Measurements from ENCODE around the gene TPK1.

DNA sequence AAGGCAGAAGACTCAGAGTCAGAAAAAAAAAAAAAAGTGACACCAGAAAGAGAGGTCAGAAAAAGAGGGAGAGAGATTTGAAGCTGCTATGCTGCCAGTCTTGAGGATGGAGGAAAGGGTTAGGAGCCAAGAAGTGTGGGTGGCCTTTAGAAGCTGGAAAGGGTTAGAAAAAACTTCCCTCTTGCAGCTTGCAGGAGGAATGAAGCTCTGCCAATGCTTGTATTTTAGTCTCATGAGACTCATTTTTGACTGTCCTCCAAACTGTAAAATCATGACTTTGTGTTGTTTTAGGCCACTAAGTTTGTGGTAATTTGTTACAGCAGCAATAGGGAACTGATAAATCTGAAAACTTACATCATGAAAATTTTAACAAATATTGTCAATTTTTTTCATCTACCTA lies 304.7 kb downstream of the TPK1 start:
- TF ChIP-seq, protein P1, sequence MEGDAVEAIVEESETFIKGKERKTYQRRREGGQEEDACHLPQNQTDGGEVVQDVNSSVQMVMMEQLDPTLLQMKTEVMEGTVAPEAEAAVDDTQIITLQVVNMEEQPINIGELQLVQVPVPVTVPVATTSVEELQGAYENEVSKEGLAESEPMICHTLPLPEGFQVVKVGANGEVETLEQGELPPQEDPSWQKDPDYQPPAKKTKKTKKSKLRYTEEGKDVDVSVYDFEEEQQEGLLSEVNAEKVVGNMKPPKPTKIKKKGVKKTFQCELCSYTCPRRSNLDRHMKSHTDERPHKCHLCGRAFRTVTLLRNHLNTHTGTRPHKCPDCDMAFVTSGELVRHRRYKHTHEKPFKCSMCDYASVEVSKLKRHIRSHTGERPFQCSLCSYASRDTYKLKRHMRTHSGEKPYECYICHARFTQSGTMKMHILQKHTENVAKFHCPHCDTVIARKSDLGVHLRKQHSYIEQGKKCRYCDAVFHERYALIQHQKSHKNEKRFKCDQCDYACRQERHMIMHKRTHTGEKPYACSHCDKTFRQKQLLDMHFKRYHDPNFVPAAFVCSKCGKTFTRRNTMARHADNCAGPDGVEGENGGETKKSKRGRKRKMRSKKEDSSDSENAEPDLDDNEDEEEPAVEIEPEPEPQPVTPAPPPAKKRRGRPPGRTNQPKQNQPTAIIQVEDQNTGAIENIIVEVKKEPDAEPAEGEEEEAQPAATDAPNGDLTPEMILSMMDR (IDR thresholded peaks at IDR 0.05; ENCODE audit: insufficient read depth, low read depth, low read length) = no peak
- TF ChIP-seq EZH2 (IDR thresholded peaks at IDR 0.05; ENCODE audit: insufficient read depth, low read length) = no peak

Measured in astrocyte (in vitro differentiated cells and primary cell).